Body of pancreas (tissue), 4 donors: ENCODE measurements around the gene SAMHD1.

Experiments used
- POLR2A ChIP-seq, 3 donors: fragments of 450-650 bp; IDR thresholded peaks; one replicate each; pipeline ENCODE4 v1.6.1; 2016; ENCODE audit warnings: antibody characterized with exemption in 3 of 3, mild to moderate bottlenecking in 2 of 3
- TF ChIP-seq, protein P1 (sequence below), 7 experiments: fragments of 450-650 bp in 4 of 7; fragments of 200-600 bp in 3 of 7; sonication (generic) in 3 of 7; IDR thresholded peaks; one replicate each; pipeline ENCODE4 v1.5.1; 2016 to 2019; ENCODE audit warnings: antibody characterized with exemption in 7 of 7

DNA sequence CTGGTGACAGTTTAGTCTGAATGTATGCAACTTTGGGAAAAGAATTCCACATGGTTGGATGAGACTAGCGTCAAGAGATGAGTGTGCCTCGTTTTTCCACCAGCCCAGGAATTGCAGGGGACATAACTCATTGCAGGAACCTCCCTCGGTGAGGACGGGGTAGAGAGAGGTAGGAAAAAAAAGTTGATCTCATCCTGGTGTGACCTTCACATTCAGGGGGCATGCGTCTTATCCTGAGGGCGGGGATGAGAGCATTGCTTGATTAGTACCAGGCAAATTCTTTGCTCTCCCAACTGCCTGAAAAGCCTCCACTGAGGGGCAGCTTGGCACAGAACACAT lies 63.8 kb downstream of the SAMHD1 start:
- TF ChIP-seq, protein P1, sequence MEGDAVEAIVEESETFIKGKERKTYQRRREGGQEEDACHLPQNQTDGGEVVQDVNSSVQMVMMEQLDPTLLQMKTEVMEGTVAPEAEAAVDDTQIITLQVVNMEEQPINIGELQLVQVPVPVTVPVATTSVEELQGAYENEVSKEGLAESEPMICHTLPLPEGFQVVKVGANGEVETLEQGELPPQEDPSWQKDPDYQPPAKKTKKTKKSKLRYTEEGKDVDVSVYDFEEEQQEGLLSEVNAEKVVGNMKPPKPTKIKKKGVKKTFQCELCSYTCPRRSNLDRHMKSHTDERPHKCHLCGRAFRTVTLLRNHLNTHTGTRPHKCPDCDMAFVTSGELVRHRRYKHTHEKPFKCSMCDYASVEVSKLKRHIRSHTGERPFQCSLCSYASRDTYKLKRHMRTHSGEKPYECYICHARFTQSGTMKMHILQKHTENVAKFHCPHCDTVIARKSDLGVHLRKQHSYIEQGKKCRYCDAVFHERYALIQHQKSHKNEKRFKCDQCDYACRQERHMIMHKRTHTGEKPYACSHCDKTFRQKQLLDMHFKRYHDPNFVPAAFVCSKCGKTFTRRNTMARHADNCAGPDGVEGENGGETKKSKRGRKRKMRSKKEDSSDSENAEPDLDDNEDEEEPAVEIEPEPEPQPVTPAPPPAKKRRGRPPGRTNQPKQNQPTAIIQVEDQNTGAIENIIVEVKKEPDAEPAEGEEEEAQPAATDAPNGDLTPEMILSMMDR (IDR thresholded peaks at IDR 0.05) = no peak
- TF ChIP-seq POLR2A (IDR thresholded peaks at IDR 0.05) = no peak
